Left kidney (tissue), 8 donors: ENCODE measurements around the gene HRCT1. TPM values are rescaled to one million over a fixed set of nuclear protein-coding genes. Genes with fewer than 3 reads are reported as not detected.
"Not testable (repeated sequence)": the region's sequence is repeated elsewhere in the genome, so short reads cannot be mapped to it uniquely, and the experiment has no call there.

Experiments
- DNase-seq: peaks from one replicate; pipeline ENCODE4 v3.0.0-alpha.2; 2013
- long read RNA-seq, 8 donors: transcript quantifications; one replicate each; lab custom pipeline, GENCODE V29; 2026
- polyA plus RNA-seq: library from polyadenylated mRNA; unstranded; fragments of 120-200 nt; gene quantifications from one replicate; pipeline ENCODE4 v1.2.1, GENCODE V29; 2013; ENCODE audit not compliant: insufficient read length

HRCT1 gene
- polyA plus RNA-seq, result 0.30 TPM
- long read RNA-seq, donor 1, result 0 reads
- long read RNA-seq, donor 2, result 0 reads
- long read RNA-seq, donor 3, partial matches to known transcripts, result 0 of 1 reads
- long read RNA-seq, donor 3, other reads (novel, unspliced or antisense), result 0 of 1 reads
- long read RNA-seq, donor 4, result 0 reads
- long read RNA-seq, donor 5, result 0 reads
- long read RNA-seq, donor 6, result 0 reads
- long read RNA-seq, donor 7, result 0 reads
- long read RNA-seq, donor 8, result 0 reads

- no peak for DNase-seq
Observed at GRCh38 chr9:35905912-35906679, at the start of gene HRCT1. HRCT1 (plus strand) TSS chr9:35906202; CDS start chr9:35906288, 86 bp downstream.

GRCh38 chr9:35856206-35856605, 49.8 kb upstream of the HRCT1 start:
- no peak for DNase-seq

- no peak for DNase-seq
Observed at GRCh38 chr9:35856882-35857281, 49.1 kb upstream of the HRCT1 start.

- no peak for DNase-seq
Observed at GRCh38 chr9:35858458-35858857, 47.5 kb upstream of the HRCT1 start.

- DNase-seq, result no peak
Observed at GRCh38 chr9:35859310-35859989, 46.6 kb upstream of the HRCT1 start.

- no peak for DNase-seq
Observed at GRCh38 chr9:35859990-35860339, 46.0 kb upstream of the HRCT1 start.

GRCh38 chr9:35861161-35861897, 44.7 kb upstream of the HRCT1 start:
- DNase-seq, result no peak

GRCh38 chr9:35862328-35862727, 43.7 kb upstream of the HRCT1 start:
- no peak for DNase-seq

- no peak for DNase-seq
Observed at GRCh38 chr9:35863583-35863982, 42.4 kb upstream of the HRCT1 start.

- DNase-seq, result no peak
Observed at GRCh38 chr9:35864695-35865255, 41.2 kb upstream of the HRCT1 start.

GRCh38 chr9:35867538-35867937, 38.5 kb upstream of the HRCT1 start:
- DNase-seq, result no peak

GRCh38 chr9:35868933-35869332, 37.1 kb upstream of the HRCT1 start:
- DNase-seq, result no peak

GRCh38 chr9:35869621-35870216, 36.3 kb upstream of the HRCT1 start:
- DNase-seq, result no peak

- DNase-seq, result no peak
Observed at GRCh38 chr9:35870351-35870923, 35.6 kb upstream of the HRCT1 start, which contains the start of gene OR13J1. OR13J1 (minus strand) TSS chr9:35870401; CDS start chr9:35870401, 0 bp downstream.

- no peak for DNase-seq
Observed at GRCh38 chr9:35871545-35871944, 34.5 kb upstream of the HRCT1 start.

GRCh38 chr9:35872505-35872904, 33.5 kb upstream of the HRCT1 start:
- DNase-seq, result no peak

GRCh38 chr9:35882263-35882848, 23.6 kb upstream of the HRCT1 start:
- DNase-seq, result peak; percentile 70

- no peak for DNase-seq
Observed at GRCh38 chr9:35882996-35883395, 23.0 kb upstream of the HRCT1 start.

- not testable (repeated sequence) for DNase-seq
Observed at GRCh38 chr9:35884908-35885307, 21.1 kb upstream of the HRCT1 start.

GRCh38 chr9:35891646-35892045, 14.4 kb upstream of the HRCT1 start:
- no peak for DNase-seq

GRCh38 chr9:35892051-35892450, 14.0 kb upstream of the HRCT1 start:
- DNase-seq, result no peak
